Progenitor cell of endocrine pancreas (in vitro differentiated cells): ENCODE measurements around the gene ADAM12. TPM values are rescaled to one million over a fixed set of nuclear protein-coding genes. Genes with fewer than 3 reads are reported as not detected.
"Not testable (repeated sequence)": the region's sequence is repeated elsewhere in the genome, so short reads cannot be mapped to it uniquely, and the experiment has no call there.

Experiments used
- DNase-seq: peaks from one replicate; pipeline ENCODE4 v3.0.0; 2021; ENCODE audit warnings: low spot score; ENCODE audit not compliant: unreplicated experiment
- H3K27ac Mint-ChIP-seq: 2 replicates; pipeline ENCODE4 v1.8.0; 2021; ENCODE audit warnings: mild to moderate bottlenecking, moderate library complexity, mixed read lengths
- H3K27me3 Mint-ChIP-seq: 2 replicates; pipeline ENCODE4 v1.8.0; 2021; ENCODE audit warnings: mixed read lengths
- H3K36me3 Mint-ChIP-seq: 2 replicates; pipeline ENCODE4 v1.8.0; 2022; ENCODE audit warnings: mixed read lengths; ENCODE audit not compliant: insufficient read depth
- H3K4me1 Mint-ChIP-seq: 2 replicates; pipeline ENCODE4 v1.8.0; 2021; ENCODE audit warnings: low read depth, mixed read lengths
- H3K4me3 Mint-ChIP-seq: 2 replicates; pipeline ENCODE4 v1.8.0; 2021; ENCODE audit warnings: low read depth, mild to moderate bottlenecking, moderate library complexity, mixed read lengths
- H3K9me3 Mint-ChIP-seq: 2 replicates; pipeline ENCODE4 v1.8.0; 2021; ENCODE audit warnings: low read depth, mixed read lengths
- total RNA-seq: library from RNA; stranded (reverse); gene quantifications from 2 replicates; pipeline ENCODE4 v1.2.1, GENCODE V29; 2021
- TF ChIP-seq, protein P1 (sequence below): fragments of 200-600 bp; sonication (generic); IDR thresholded peaks from one replicate; pipeline ENCODE4 v1.5.0; 2021; ENCODE audit warnings: antibody characterized with exemption, mild to moderate bottlenecking; ENCODE audit not compliant: unreplicated experiment

Gene ADAM12
- total RNA-seq, 1 donor from 2014 or later: 1.8 TPM

DNA sequence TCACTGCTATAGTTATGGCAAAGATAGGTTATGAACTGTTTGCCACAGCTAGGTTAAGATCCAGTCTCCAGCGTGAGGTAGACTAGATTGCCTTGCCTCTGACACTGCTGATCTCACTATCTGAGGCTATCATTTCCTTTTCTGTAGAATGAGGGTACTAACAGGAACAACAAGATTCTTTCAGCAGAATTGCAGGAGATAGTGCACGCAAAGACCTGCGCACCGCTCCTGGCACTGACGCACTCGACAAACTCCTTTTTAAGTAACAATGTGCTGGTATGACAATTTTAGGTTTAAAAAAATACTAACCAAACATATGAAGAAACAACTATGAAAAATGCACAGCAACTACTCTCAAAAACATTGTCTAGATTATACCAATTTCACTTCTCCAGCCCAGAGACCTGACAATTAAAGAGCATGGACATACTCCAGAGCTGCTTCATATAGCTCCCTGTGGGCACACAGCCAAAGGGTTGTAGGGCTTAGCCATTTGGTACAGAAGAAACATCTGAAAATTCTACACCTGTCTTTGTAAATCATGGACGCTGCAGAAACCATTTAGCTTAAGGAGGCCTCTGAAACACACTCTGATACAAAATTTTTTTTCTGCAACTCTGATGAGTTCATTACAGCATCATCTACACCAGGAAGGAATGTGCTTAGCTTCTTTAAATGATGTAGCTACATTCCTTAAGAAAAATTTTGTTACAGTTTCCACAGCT, 7.8 kb downstream of the ADAM12 start:
- H3K27me3 Mint-ChIP-seq: peaks cover 18% of the 10 kb centered on the region
- H3K9me3 Mint-ChIP-seq: peaks cover 4% of the 10 kb centered on the region
- TF ChIP-seq, protein P1, sequence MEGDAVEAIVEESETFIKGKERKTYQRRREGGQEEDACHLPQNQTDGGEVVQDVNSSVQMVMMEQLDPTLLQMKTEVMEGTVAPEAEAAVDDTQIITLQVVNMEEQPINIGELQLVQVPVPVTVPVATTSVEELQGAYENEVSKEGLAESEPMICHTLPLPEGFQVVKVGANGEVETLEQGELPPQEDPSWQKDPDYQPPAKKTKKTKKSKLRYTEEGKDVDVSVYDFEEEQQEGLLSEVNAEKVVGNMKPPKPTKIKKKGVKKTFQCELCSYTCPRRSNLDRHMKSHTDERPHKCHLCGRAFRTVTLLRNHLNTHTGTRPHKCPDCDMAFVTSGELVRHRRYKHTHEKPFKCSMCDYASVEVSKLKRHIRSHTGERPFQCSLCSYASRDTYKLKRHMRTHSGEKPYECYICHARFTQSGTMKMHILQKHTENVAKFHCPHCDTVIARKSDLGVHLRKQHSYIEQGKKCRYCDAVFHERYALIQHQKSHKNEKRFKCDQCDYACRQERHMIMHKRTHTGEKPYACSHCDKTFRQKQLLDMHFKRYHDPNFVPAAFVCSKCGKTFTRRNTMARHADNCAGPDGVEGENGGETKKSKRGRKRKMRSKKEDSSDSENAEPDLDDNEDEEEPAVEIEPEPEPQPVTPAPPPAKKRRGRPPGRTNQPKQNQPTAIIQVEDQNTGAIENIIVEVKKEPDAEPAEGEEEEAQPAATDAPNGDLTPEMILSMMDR: no peak
- H3K4me1 Mint-ChIP-seq: no peaks in the 10 kb centered on the region
- H3K36me3 Mint-ChIP-seq: no peaks in the 10 kb centered on the region
- DNase-seq: no peak
- H3K4me3 Mint-ChIP-seq: no peak overlapping the region
- no peak overlapping the region for H3K27ac Mint-ChIP-seq

DNA sequence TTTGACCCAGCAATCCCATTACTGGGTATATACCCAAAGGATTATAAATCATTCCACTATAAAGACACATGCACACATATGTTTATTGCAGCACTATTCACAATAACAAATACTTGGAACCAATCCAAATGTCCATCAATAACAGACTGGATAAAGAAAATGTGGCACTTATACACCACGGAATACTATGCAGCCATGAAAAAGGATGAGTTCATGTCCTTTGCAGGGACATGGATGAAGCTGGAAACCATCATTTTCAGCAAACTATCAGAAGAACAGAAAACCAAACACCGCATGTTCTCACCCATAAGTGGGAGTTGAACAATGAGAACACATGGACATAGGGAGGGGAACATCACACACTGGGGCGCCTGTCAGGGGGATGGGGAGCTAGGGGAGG, 9.1 kb downstream of the ADAM12 start:
- H3K4me3 Mint-ChIP-seq, H3K27ac Mint-ChIP-seq, H3K4me1 Mint-ChIP-seq, H3K27me3 Mint-ChIP-seq, H3K36me3 Mint-ChIP-seq, DNase-seq: not testable (repeated sequence)
- H3K9me3 Mint-ChIP-seq: peaks cover 16% of the 10 kb centered on the region

DNA sequence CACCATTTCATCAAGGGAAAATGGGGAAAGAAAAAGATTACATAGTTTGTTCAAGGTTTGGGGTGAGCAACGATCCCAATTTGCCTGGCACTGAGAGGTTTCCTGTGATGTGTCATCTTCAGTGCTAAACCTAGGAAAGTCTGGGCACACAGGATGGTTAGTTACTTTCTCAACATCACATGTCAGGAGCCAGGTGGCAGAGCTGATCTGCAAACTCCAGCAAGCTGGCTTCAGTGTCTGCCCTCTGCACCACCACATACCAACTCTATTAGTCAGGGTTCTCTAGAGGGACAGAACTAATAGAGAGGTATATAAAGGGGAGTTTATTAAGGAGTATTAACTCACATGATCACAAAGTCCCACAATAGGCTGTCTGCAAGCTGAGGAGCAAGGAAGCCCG, 11.3 kb downstream of the ADAM12 start:
- Mint-ChIP-seq H3K4me1 (no peaks in the 10 kb centered on the region), H3K9me3 (peaks cover 16% of the 10 kb centered on the region), H3K27ac (no peak overlapping the region)

DNA sequence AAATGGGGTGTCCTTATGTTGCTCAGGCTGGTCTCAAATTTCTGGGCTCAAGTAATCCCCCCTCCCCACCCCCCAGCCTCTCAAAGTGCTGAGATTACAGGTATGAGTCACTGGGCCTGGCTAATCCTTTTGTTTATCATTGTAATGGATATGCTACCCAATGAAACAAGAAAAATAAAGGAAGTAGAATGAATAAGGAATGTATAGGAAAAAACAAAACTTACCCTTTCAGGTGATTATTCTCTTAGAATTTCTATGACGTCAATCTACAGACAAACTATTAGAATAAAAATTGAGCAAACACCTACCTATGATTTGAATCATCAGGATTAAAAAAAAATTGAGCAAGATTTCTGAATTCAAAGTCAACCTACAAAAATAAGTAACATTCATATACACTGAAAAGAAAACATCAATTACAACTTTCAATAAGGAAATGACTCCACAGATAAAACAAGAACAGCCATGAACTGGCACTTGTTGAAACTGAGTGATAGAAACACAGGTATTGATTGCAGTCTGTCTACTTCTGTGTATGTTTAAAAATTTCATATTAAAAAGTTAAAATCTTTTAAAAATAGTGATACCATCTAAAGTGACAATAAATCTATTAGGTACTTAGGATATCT, 12.2 kb downstream of the ADAM12 start:
- H3K27me3 Mint-ChIP-seq: peaks cover 16% of the 10 kb centered on the region
- no peak overlapping the region for H3K4me3 Mint-ChIP-seq
- DNase-seq: no peak
- no peaks in the 10 kb centered on the region for H3K4me1 Mint-ChIP-seq
- TF ChIP-seq, protein P1: no peak
- H3K9me3 Mint-ChIP-seq: peaks cover 16% of the 10 kb centered on the region
- no peak overlapping the region for H3K27ac Mint-ChIP-seq
- peaks cover 3% of the 10 kb centered on the region for H3K36me3 Mint-ChIP-seq

More for the DNA sequence above, 11.3 kb downstream of the ADAM12 start:
- H3K27me3 Mint-ChIP-seq: peaks cover 11% of the 10 kb centered on the region
- no peak overlapping the region for H3K4me3 Mint-ChIP-seq
- H3K36me3 Mint-ChIP-seq: peaks cover 3% of the 10 kb centered on the region
- no peak for DNase-seq
- TF ChIP-seq, protein P1: no peak

DNA sequence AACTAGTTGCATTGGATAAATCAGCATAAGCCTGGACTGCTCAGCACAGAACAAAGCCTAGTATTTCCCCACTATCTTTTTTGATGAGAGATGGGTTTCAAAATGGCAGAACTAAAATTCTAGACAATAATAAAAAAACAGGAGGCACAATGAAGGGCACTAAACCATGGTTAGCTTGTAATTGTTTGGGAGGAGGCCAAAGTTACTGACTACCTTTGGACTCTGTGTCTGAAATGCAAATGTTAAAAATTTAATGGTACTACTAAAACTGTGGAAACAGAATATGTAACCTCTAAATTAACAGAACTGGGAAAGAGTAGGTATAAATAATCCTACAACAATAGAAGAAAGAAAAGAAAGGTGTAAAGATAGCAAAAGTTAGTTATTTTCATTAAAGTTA, 13.0 kb downstream of the ADAM12 start:
- no peak for DNase-seq
- TF ChIP-seq, protein P1: no peak
- peaks cover 22% of the 10 kb centered on the region for H3K27me3 Mint-ChIP-seq
- H3K4me1 Mint-ChIP-seq: no peaks in the 10 kb centered on the region
- peaks cover 16% of the 10 kb centered on the region for H3K9me3 Mint-ChIP-seq
- no peak overlapping the region for H3K4me3 Mint-ChIP-seq
- H3K27ac Mint-ChIP-seq: no peak overlapping the region
- peaks cover 3% of the 10 kb centered on the region for H3K36me3 Mint-ChIP-seq

DNA sequence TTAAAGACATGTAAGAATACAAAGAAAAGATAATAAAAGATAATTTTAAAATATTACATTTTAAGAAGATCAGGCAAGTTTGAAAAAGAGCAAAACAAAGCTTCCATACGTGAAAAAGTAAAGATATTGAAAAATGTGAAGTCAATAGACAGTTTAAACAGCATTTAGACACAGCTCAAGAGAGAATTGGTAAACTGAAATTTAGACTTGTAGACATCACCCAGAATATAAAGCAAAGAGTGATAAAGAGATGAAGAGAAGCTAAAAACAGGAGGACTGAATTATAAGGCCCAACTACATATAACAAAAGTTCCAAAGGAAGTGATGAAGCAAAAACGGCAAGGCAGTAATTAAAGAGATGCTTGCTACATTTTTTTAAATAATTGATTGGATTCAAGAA, 13.8 kb downstream of the ADAM12 start:
- DNase-seq: no peak
- TF ChIP-seq, protein P1: no peak
- peaks cover 3% of the 10 kb centered on the region for H3K36me3 Mint-ChIP-seq

More for the DNA sequence above, 13.8 kb downstream of the ADAM12 start:
- Mint-ChIP-seq H3K4me3 (no peak overlapping the region), H3K4me1 (no peaks in the 10 kb centered on the region), H3K27ac (no peak overlapping the region), H3K9me3 (peaks cover 16% of the 10 kb centered on the region), H3K27me3 (peaks cover 22% of the 10 kb centered on the region)
